Activated CD4-positive, alpha-beta T cell treated with anti-CD3 and anti-CD28 coated beads, Interleukin-2, amount 10 ng/mL, durations not matched to agents 7 days and 5 days (primary cell): ENCODE measurements around the gene FAM89B. TPM values are rescaled to one million over a fixed set of nuclear protein-coding genes. Genes with fewer than 3 reads are reported as not detected.

ENCODE experiments used
- CTCF ChIA-PET: fragments of 350-600 bp; sonication (Branson Sonifier 250); formaldehyde crosslinking; loops from one replicate; lab custom pipeline; 2021; ENCODE audit warnings: antibody characterized with exemption; lab: Charles Lee
- POLR2A ChIA-PET: fragments of 350-600 bp; sonication (Branson Sonifier 250); formaldehyde crosslinking; loops from one replicate; lab custom pipeline; 2021; ENCODE audit warnings: antibody characterized with exemption; lab: Charles Lee
- DNase-seq: peaks from one replicate; pipeline ENCODE4 v3.0.0-alpha.2; 2020
- H3K27ac Mint-ChIP-seq: one replicate; pipeline ENCODE4 v1.8.0; 2021; ENCODE audit warnings: mild to moderate bottlenecking, moderate library complexity, mixed read lengths
- H3K27me3 Mint-ChIP-seq: one replicate; pipeline ENCODE4 v1.8.0; 2021; ENCODE audit warnings: mixed read lengths
- H3K36me3 Mint-ChIP-seq: one replicate; pipeline ENCODE4 v1.8.0; 2021; ENCODE audit warnings: low read depth, mixed read lengths
- H3K4me1 Mint-ChIP-seq: one replicate; pipeline ENCODE4 v1.8.0; 2021; ENCODE audit warnings: mixed read lengths
- H3K4me3 Mint-ChIP-seq: one replicate; pipeline ENCODE4 v1.8.0; 2021; ENCODE audit warnings: mild to moderate bottlenecking, moderate library complexity, mixed read lengths
- H3K9me3 Mint-ChIP-seq: one replicate; pipeline ENCODE4 v1.8.0; 2021; ENCODE audit warnings: mixed read lengths
- total RNA-seq, 2 experiments: library from RNA; stranded (reverse); gene quantifications; one replicate each; pipeline ENCODE4 v1.2.3, GENCODE V29; 2021

Gene FAM89B
- total RNA-seq, 2 experiments from 2014 or later, result 34.1 to 42.1 TPM

- ChIA-PET POLR2A (no interaction called here), CTCF (interaction anchor here (0.5 to 1.2 kb wide), 2 partner anchors 59 to 89 kb away, joined by 4 to 5 read pairs; no protein-coding TSS in a partner anchor)
- no peak for DNase-seq
- Mint-ChIP-seq H3K9me3 (no peaks in the 10 kb centered on the region), H3K27me3 (no peaks in the 10 kb centered on the region), H3K27ac (no peak overlapping the region), H3K4me3 (no peak overlapping the region), H3K36me3 (peaks cover 16% of the 10 kb centered on the region), H3K4me1 (peaks cover 15% of the 10 kb centered on the region)
These were observed 27.6 kb downstream of the FAM89B start for GRCh38 chr11:65599955-65600246.

GRCh38 chr11:65604258-65604657 is 31.9 kb downstream of the FAM89B start:
- H3K36me3 Mint-ChIP-seq, result peaks cover 30% of the 10 kb centered on the region
- H3K27ac Mint-ChIP-seq, result no peak overlapping the region
- H3K4me1 Mint-ChIP-seq, result peaks cover 11% of the 10 kb centered on the region
- no peak overlapping the region for H3K4me3 Mint-ChIP-seq
- H3K9me3 Mint-ChIP-seq, result no peaks in the 10 kb centered on the region
- H3K27me3 Mint-ChIP-seq, result no peaks in the 10 kb centered on the region
- ChIA-PET POLR2A (no interaction called here), CTCF (interaction anchor here (0.6 to 2.6 kb wide), 5 partner anchors 10 to 214 kb away, joined by 3 to 18 read pairs (median 6); partner anchors contain the start of gene MAP3K11)
- DNase-seq, result no peak

GRCh38 chr11:65606876-65607613 is 34.7 kb downstream of the FAM89B start:
- ChIA-PET POLR2A (no interaction called here), CTCF (interaction anchor here (1.1 to 4.2 kb wide), 2 partner anchors 11 to 14 kb away, joined by 3 to 24 read pairs; no protein-coding TSS in a partner anchor)
- H3K4me3 Mint-ChIP-seq, result no peak overlapping the region

GRCh38 chr11:65607614-65608426 is 35.5 kb downstream of the FAM89B start:
- peaks cover 44% of the 10 kb centered on the region for H3K36me3 Mint-ChIP-seq

More at GRCh38 chr11:65606876-65607613, 34.7 kb downstream of the FAM89B start:
- H3K36me3 Mint-ChIP-seq, result peaks cover 39% of the 10 kb centered on the region
- no peak for DNase-seq
- peaks cover 38% of the 10 kb centered on the region for H3K4me1 Mint-ChIP-seq
- H3K27me3 Mint-ChIP-seq, result no peaks in the 10 kb centered on the region
- no peaks in the 10 kb centered on the region for H3K9me3 Mint-ChIP-seq
- H3K27ac Mint-ChIP-seq, result no peak overlapping the region

GRCh38 chr11:65609229-65609628 is 36.9 kb downstream of the FAM89B start:
- Mint-ChIP-seq H3K36me3 (peaks cover 35% of the 10 kb centered on the region), H3K27me3 (no peaks in the 10 kb centered on the region), H3K9me3 (no peaks in the 10 kb centered on the region), H3K27ac (peak overlapping the region; percentile 55), H3K4me3 (no peak overlapping the region), H3K4me1 (peaks cover 51% of the 10 kb centered on the region)
- no peak for DNase-seq
- POLR2A ChIA-PET, result no interaction called here
- CTCF ChIA-PET, result interaction anchor here (1.2 to 4.2 kb wide), 5 partner anchors 16 to 68 kb away, joined by 3 to 24 read pairs (median 5); no protein-coding TSS in a partner anchor

More at GRCh38 chr11:65607614-65608426, 35.5 kb downstream of the FAM89B start:
- no peak for DNase-seq
- H3K27ac Mint-ChIP-seq, result peak overlapping the region; percentile 25
- H3K4me3 Mint-ChIP-seq, result no peak overlapping the region
- CTCF ChIA-PET, result interaction anchor here (0.6 to 4.2 kb wide), 2 partner anchors 14 to 141 kb away, joined by 3 to 24 read pairs; no protein-coding TSS in a partner anchor
- POLR2A ChIA-PET, result no interaction called here
- H3K9me3 Mint-ChIP-seq, result no peaks in the 10 kb centered on the region
- H3K27me3 Mint-ChIP-seq, result no peaks in the 10 kb centered on the region
- peaks cover 45% of the 10 kb centered on the region for H3K4me1 Mint-ChIP-seq

- H3K4me3 Mint-ChIP-seq, result no peak overlapping the region
- ChIA-PET CTCF (interaction anchor here (1.2 to 4.2 kb wide), 7 partner anchors 16 to 275 kb away, joined by 3 to 24 read pairs (median 5); no protein-coding TSS in a partner anchor), POLR2A (no interaction called here)
- H3K27me3 Mint-ChIP-seq, result no peaks in the 10 kb centered on the region
- peaks cover 51% of the 10 kb centered on the region for H3K4me1 Mint-ChIP-seq
- H3K36me3 Mint-ChIP-seq, result peaks cover 35% of the 10 kb centered on the region
- DNase-seq, result no peak
- peak overlapping the region; percentile 66 for H3K27ac Mint-ChIP-seq
- H3K9me3 Mint-ChIP-seq, result no peaks in the 10 kb centered on the region
These were observed 37.3 kb downstream of the FAM89B start for GRCh38 chr11:65609665-65610064.

GRCh38 chr11:65610404-65610803 is 38.1 kb downstream of the FAM89B start:
- peaks cover 31% of the 10 kb centered on the region for H3K36me3 Mint-ChIP-seq
- H3K4me3 Mint-ChIP-seq, result no peak overlapping the region

GRCh38 chr11:65611028-65611757 is 38.9 kb downstream of the FAM89B start:
- Mint-ChIP-seq H3K9me3 (no peaks in the 10 kb centered on the region), H3K4me1 (peaks cover 51% of the 10 kb centered on the region), H3K36me3 (peaks cover 28% of the 10 kb centered on the region), H3K4me3 (peak overlapping the region; percentile 95), H3K27ac (peak overlapping the region; percentile 91), H3K27me3 (no peaks in the 10 kb centered on the region)
- POLR2A ChIA-PET, result no interaction called here
- CTCF ChIA-PET, result interaction anchor here (0.9 to 4.5 kb wide), 7 partner anchors 13 to 273 kb away, joined by 3 to 34 read pairs (median 4); partner anchors contain the start of genes FAM89B and ZNRD2
- DNase-seq, result no peak

More at GRCh38 chr11:65610404-65610803, 38.1 kb downstream of the FAM89B start:
- CTCF ChIA-PET, result interaction anchor here (0.9 to 4.2 kb wide), 8 partner anchors 12 to 274 kb away, joined by 3 to 24 read pairs (median 4); no protein-coding TSS in a partner anchor
- no peak for DNase-seq
- Mint-ChIP-seq H3K27ac (peak overlapping the region; percentile 66), H3K4me1 (peaks cover 51% of the 10 kb centered on the region), H3K9me3 (no peaks in the 10 kb centered on the region), H3K27me3 (no peaks in the 10 kb centered on the region)
- POLR2A ChIA-PET, result no interaction called here

GRCh38 chr11:65611758-65612603 is 39.6 kb downstream of the FAM89B start:
- no peaks in the 10 kb centered on the region for H3K9me3 Mint-ChIP-seq
- ChIA-PET CTCF (interaction anchor here (1.0 to 4.5 kb wide), 11 partner anchors 8 to 100 kb away, joined by 3 to 34 read pairs (median 5); partner anchors contain the start of genes FAM89B, KAT5, SIPA1 and ZNRD2), POLR2A (no interaction called here)
- H3K27me3 Mint-ChIP-seq, result no peaks in the 10 kb centered on the region
- peaks cover 58% of the 10 kb centered on the region for H3K4me1 Mint-ChIP-seq
- H3K36me3 Mint-ChIP-seq, result peaks cover 32% of the 10 kb centered on the region
- DNase-seq, result no peak
- peak overlapping the region; percentile 95 for H3K4me3 Mint-ChIP-seq
- H3K27ac Mint-ChIP-seq, result peak overlapping the region; percentile 91

GRCh38 chr11:65612691-65613090 is 40.4 kb downstream of the FAM89B start:
- Mint-ChIP-seq H3K4me1 (peaks cover 65% of the 10 kb centered on the region), H3K9me3 (no peaks in the 10 kb centered on the region), H3K36me3 (peaks cover 31% of the 10 kb centered on the region), H3K27me3 (no peaks in the 10 kb centered on the region), H3K4me3 (peak overlapping the region; percentile 95), H3K27ac (peak overlapping the region; percentile 91)
- POLR2A ChIA-PET, result interaction anchor here (0.6 kb wide), 1 partner anchor 272 kb away, joined by 3 read pairs; no protein-coding TSS in a partner anchor
- DNase-seq, result no peak
- CTCF ChIA-PET, result interaction anchor here (1.0 to 4.5 kb wide), 12 partner anchors 9 to 99 kb away, joined by 3 to 34 read pairs (median 4); partner anchors contain the start of genes FAM89B, KAT5, SIPA1 and ZNRD2
